ENCODE measurements around the gene PLCL1. TPM values are rescaled to one million over a fixed set of nuclear protein-coding genes. Genes with fewer than 3 reads are reported as not detected.
"Not testable (repeated sequence)": the region's sequence is repeated elsewhere in the genome, so short reads cannot be mapped to it uniquely, and the experiment has no call there.

The PLCL1 gene
- total RNA-seq, 1 experiment from 2014 or later, result 0.16 TPM

- no peak for DNase-seq (ENCODE audit: low read depth)
Measured at GRCh38 chr2:198167346-198167745, 363.0 kb downstream of the PLCL1 start.

GRCh38 chr2:198168651-198169050 lies 364.3 kb downstream of the PLCL1 start:
- no peak for DNase-seq (ENCODE audit: low read depth)

DNA sequence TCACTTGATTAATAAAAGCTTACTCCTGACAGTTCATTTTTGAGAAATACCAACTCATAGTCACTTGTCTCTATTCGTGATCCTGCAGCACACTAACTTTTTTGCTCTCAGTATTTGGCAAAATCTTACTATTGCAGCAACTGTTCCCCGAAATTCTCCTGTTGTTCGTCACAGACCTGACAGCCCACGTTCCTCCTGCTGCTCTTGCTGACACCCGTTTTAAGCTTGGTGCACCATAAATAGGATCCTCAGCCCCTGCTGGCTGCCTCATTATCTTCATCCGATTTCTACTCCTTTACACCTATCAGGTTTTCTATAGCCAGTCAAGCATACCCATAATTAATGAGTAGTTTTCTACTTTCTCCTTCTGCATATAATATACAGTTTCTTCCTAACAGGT lies 368.8 kb downstream of the PLCL1 start:
- no peak for DNase-seq (ENCODE audit: low read depth)

DNA sequence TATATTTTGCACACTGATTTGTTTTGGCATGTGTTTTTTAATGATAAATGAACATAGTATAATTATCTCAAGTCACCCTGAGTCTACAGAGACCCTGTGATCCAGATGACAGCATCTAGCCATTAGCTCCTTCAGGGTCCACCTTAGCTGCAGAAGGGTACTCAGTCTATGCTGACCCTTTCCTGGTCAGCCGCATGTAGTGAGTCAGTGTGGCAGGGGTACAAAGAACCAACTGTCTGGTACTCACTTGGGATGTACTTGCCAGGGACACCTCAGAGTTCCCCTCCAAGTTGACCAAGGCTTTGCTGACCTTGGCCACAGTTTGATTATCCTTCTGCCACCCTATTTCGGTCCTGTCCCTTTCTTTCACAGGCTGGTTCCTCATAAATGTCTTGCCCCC lies 369.5 kb downstream of the PLCL1 start:
- no peak for DNase-seq (ENCODE audit: low read depth)

- DNase-seq (ENCODE audit: low read depth), result no peak
Measured at GRCh38 chr2:198175271-198175670, 370.9 kb downstream of the PLCL1 start.

- no peak for DNase-seq (ENCODE audit: low read depth)
Measured at GRCh38 chr2:198177040-198177439, 372.6 kb downstream of the PLCL1 start.

DNA sequence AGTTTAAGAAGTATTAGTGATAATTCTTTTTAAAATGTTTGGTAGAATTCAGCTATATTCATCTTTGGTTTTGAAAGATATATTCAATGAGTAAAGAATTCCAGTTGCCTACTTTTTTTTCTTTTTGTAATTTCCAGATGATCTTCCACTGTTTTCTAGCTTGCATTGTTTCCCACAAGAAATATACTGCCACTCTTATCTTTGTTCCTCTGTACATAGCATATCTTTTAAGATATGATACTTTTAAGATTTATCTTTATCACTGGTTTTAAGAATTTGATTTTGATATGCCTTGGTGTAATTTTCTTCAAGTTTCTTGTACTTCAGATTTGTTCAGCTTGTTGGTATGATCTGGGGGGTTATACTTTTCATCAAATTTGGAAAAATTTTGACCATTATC lies 374.4 kb downstream of the PLCL1 start:
- DNase-seq (ENCODE audit: low read depth), result no peak

GRCh38 chr2:198186257-198186656 lies 381.9 kb downstream of the PLCL1 start:
- DNase-seq (ENCODE audit: low read depth), result no peak

- DNase-seq (ENCODE audit: low read depth), result no peak
Measured at GRCh38 chr2:198187841-198188240, 383.4 kb downstream of the PLCL1 start.

GRCh38 chr2:198188982-198189381 lies 384.6 kb downstream of the PLCL1 start:
- DNase-seq (ENCODE audit: low read depth), result no peak

DNA sequence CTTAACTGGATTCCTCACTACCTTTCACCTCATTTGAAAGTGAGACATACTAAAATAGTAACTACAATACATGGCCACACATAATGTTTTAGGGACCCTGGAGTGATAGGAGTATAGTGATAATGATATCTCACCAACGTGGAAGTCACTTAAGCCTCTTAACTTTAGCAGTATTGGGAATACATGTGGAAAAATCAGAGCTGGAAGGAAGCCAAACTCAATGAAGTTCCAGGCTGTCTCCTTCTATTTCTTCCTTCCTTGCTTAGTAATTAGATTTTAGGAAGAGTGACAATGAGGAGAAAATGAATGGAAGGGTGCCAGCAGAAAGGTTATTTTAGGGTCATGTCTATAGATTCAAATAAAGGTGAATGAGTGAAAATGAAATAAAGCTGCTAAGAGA lies 387.3 kb downstream of the PLCL1 start:
- no peak for DNase-seq (ENCODE audit: low read depth)

DNA sequence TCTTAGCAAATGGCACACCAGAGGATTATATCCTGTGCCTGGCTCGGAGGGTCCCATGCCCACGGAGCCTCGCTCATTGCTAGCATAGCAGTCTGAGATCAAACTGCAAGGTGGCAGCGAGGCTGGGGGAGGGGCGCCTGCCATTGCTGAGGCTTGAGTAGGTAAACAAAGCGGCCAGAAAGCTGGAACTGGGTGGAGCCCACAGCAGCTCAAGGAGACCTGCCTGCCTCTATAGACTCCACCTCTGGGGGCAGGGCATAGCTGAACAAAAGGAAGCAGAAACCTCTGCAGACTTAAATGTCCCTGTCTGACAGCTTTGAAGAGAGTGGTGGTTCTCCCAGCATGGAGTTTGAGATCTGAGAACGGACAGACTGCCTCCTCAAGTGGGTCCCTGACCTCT lies 392.2 kb downstream of the PLCL1 start:
- not testable (repeated sequence) for DNase-seq (ENCODE audit: low read depth)

Other genes with a start within 250 kb of the PLCL1 start
- gene RFTN2, start 129.0 kb upstream of the PLCL1 start, total RNA-seq (2014; rRNA removed; shearing (Covaris generic)), result not detected in 2 replicates
- gene MARS2, start 99.2 kb upstream of the PLCL1 start, total RNA-seq (2014; rRNA removed; shearing (Covaris generic)), result 9.2 and 13.1 TPM in 2 replicates
- gene BOLL, start 19.3 kb upstream of the PLCL1 start, total RNA-seq (2014; rRNA removed; shearing (Covaris generic)), result not detected in 2 replicates